ENCODE measurements around the gene ARHGAP22. TPM values are rescaled to one million over a fixed set of nuclear protein-coding genes. Genes with fewer than 3 reads are reported as not detected.

Gene ARHGAP22
- total and polyA plus RNA-seq, 2 experiments from 2014 or later: 4.8 to 10.7 TPM

- peaks cover 21% of the 10 kb centered on the region for H3K36me3 Mint-ChIP-seq (ENCODE audit: low read depth)
- Histone ChIP-seq H3K27me3 (ENCODE audit: insufficient read depth) (no peaks in the 10 kb centered on the region), H3K9me2 (ENCODE audit: insufficient read depth) (no peaks in the 10 kb centered on the region), H3K27ac (ENCODE audit: low read depth) (no peak overlapping the region), H3F3A (replicated peaks; ENCODE audit: low read depth) (no peaks in the 10 kb centered on the region), H3K4me1 (ENCODE audit: insufficient read depth) (no peaks in the 10 kb centered on the region), H4K20me1 (replicated peaks; ENCODE audit: insufficient read depth) (no peaks in the 10 kb centered on the region), H3K36me3 (ENCODE audit: insufficient read depth) (no peaks in the 10 kb centered on the region), H3K4me3 (no peak overlapping the region), H2AFZ (no peak overlapping the region), H3K4me2 (no peak overlapping the region), H3K79me2 (replicated peaks; ENCODE audit: insufficient read depth) (peaks cover 63% of the 10 kb centered on the region)
- DNase-seq (ENCODE audit: low spot score): no peak
- H3K9me3 Mint-ChIP-seq: peaks cover 32% of the 10 kb centered on the region; the same call in 2 of the 3 replicates
- H3K4me1 Mint-ChIP-seq: peaks cover 12% of the 10 kb centered on the region; the same call in 2 of the 3 replicates
- ATAC-seq: no peak
- H3K4me3 Mint-ChIP-seq: no peak overlapping the region
- H3K27me3 Mint-ChIP-seq (ENCODE audit: insufficient read depth, low read depth, poor library complexity): peaks cover 7% of the 10 kb centered on the region
- TF ChIP-seq, protein P1, sequence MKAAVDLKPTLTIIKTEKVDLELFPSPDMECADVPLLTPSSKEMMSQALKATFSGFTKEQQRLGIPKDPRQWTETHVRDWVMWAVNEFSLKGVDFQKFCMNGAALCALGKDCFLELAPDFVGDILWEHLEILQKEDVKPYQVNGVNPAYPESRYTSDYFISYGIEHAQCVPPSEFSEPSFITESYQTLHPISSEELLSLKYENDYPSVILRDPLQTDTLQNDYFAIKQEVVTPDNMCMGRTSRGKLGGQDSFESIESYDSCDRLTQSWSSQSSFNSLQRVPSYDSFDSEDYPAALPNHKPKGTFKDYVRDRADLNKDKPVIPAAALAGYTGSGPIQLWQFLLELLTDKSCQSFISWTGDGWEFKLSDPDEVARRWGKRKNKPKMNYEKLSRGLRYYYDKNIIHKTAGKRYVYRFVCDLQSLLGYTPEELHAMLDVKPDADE (IDR thresholded peaks at IDR 0.05): no peak
- TF ChIP-seq EZH2 (IDR thresholded peaks at IDR 0.05; ENCODE audit: low read depth, unreplicated experiment) (no peak), EZH2phosphoT487 (IDR thresholded peaks at IDR 0.05; ENCODE audit: unreplicated experiment) (no peak), STAT1 (IDR thresholded peaks at IDR 0.05; ENCODE audit: unreplicated experiment) (no peak), ZNF331 (CRISPR knock-in tag; IDR thresholded peaks at IDR 0.05; ENCODE audit: low read depth) (no peak), CREB1 (CRISPR knock-in tag; IDR thresholded peaks at IDR 0.05; ENCODE audit: low read depth) (no peak), CTCF (conservative IDR thresholded peaks at IDR 0.05; ENCODE audit: low read depth in 2 of 2) (no peak), ZNF114 (CRISPR knock-in tag; IDR thresholded peaks at IDR 0.05) (no peak), POLR2AphosphoS5 (IDR thresholded peaks at IDR 0.05; ENCODE audit: low read depth) (no peak), JUNB (IDR thresholded peaks at IDR 0.05; ENCODE audit: unreplicated experiment) (no peak), NANOG (IDR thresholded peaks at IDR 0.05; ENCODE audit: borderline replicate concordance) (no peak)
- TF ChIP-seq, protein P2, sequence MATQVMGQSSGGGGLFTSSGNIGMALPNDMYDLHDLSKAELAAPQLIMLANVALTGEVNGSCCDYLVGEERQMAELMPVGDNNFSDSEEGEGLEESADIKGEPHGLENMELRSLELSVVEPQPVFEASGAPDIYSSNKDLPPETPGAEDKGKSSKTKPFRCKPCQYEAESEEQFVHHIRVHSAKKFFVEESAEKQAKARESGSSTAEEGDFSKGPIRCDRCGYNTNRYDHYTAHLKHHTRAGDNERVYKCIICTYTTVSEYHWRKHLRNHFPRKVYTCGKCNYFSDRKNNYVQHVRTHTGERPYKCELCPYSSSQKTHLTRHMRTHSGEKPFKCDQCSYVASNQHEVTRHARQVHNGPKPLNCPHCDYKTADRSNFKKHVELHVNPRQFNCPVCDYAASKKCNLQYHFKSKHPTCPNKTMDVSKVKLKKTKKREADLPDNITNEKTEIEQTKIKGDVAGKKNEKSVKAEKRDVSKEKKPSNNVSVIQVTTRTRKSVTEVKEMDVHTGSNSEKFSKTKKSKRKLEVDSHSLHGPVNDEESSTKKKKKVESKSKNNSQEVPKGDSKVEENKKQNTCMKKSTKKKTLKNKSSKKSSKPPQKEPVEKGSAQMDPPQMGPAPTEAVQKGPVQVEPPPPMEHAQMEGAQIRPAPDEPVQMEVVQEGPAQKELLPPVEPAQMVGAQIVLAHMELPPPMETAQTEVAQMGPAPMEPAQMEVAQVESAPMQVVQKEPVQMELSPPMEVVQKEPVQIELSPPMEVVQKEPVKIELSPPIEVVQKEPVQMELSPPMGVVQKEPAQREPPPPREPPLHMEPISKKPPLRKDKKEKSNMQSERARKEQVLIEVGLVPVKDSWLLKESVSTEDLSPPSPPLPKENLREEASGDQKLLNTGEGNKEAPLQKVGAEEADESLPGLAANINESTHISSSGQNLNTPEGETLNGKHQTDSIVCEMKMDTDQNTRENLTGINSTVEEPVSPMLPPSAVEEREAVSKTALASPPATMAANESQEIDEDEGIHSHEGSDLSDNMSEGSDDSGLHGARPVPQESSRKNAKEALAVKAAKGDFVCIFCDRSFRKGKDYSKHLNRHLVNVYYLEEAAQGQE (IDR thresholded peaks at IDR 0.05; ENCODE audit: unreplicated experiment): no peak
- TF ChIP-seq, protein P3, sequence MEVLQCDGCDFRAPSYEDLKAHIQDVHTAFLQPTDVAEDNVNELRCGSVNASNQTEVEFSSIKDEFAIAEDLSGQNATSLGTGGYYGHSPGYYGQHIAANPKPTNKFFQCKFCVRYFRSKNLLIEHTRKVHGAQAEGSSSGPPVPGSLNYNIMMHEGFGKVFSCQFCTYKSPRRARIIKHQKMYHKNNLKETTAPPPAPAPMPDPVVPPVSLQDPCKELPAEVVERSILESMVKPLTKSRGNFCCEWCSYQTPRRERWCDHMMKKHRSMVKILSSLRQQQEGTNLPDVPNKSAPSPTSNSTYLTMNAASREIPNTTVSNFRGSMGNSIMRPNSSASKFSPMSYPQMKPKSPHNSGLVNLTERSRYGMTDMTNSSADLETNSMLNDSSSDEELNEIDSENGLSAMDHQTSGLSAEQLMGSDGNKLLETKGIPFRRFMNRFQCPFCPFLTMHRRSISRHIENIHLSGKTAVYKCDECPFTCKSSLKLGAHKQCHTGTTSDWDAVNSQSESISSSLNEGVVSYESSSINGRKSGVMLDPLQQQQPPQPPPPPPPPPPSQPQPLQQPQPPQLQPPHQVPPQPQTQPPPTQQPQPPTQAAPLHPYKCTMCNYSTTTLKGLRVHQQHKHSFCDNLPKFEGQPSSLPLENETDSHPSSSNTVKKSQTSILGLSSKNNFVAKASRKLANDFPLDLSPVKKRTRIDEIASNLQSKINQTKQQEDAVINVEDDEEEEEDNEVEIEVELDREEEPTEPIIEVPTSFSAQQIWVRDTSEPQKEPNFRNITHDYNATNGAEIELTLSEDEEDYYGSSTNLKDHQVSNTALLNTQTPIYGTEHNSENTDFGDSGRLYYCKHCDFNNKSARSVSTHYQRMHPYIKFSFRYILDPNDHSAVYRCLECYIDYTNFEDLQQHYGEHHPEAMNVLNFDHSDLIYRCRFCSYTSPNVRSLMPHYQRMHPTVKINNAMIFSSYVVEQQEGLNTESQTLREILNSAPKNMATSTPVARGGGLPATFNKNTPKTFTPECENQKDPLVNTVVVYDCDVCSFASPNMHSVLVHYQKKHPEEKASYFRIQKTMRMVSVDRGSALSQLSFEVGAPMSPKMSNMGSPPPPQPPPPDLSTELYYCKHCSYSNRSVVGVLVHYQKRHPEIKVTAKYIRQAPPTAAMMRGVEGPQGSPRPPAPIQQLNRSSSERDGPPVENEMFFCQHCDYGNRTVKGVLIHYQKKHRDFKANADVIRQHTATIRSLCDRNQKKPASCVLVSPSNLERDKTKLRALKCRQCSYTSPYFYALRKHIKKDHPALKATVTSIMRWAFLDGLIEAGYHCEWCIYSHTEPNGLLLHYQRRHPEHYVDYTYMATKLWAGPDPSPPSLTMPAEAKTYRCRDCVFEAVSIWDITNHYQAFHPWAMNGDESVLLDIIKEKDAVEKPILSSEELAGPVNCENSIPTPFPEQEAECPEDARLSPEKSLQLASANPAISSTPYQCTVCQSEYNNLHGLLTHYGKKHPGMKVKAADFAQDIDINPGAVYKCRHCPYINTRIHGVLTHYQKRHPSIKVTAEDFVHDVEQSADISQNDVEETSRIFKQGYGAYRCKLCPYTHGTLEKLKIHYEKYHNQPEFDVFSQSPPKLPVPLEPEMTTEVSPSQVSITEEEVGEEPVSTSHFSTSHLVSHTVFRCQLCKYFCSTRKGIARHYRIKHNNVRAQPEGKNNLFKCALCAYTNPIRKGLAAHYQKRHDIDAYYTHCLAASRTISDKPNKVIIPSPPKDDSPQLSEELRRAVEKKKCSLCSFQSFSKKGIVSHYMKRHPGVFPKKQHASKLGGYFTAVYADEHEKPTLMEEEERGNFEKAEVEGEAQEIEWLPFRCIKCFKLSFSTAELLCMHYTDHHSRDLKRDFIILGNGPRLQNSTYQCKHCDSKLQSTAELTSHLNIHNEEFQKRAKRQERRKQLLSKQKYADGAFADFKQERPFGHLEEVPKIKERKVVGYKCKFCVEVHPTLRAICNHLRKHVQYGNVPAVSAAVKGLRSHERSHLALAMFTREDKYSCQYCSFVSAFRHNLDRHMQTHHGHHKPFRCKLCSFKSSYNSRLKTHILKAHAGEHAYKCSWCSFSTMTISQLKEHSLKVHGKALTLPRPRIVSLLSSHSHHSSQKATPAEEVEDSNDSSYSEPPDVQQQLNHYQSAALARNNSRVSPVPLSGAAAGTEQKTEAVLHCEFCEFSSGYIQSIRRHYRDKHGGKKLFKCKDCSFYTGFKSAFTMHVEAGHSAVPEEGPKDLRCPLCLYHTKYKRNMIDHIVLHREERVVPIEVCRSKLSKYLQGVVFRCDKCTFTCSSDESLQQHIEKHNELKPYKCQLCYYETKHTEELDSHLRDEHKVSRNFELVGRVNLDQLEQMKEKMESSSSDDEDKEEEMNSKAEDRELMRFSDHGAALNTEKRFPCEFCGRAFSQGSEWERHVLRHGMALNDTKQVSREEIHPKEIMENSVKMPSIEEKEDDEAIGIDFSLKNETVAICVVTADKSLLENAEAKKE (CRISPR knock-in tag; IDR thresholded peaks at IDR 0.05): no peak
- no peak overlapping the region for H3K27ac Mint-ChIP-seq
Measured at GRCh38 chr10:48514255-48514654, 90.6 kb downstream of the ARHGAP22 start.

Measured in GM23338 (cell line).